Retinal pigment epithelial cell (primary cell): ENCODE measurements around the gene ITPK1.

Experiments used
- DNase-seq: peaks from one replicate; pipeline ENCODE4 v3.0.0-alpha.2; 2010; ENCODE audit warnings: low read depth
- H3K4me3 ChIP-seq: 2 replicates; pipeline ENCODE4 v1.5.1; 2011; ENCODE audit warnings: mild to moderate bottlenecking, low read length, control low read depth, moderate library complexity
- TF ChIP-seq, protein P1 (sequence below): conservative IDR thresholded peaks from 2 replicates; pipeline ENCODE4 v1.5.1; 2011; ENCODE audit warnings: low read depth, low read length, control low read depth, inconsistent platforms

ITPK1 gene

DNA sequence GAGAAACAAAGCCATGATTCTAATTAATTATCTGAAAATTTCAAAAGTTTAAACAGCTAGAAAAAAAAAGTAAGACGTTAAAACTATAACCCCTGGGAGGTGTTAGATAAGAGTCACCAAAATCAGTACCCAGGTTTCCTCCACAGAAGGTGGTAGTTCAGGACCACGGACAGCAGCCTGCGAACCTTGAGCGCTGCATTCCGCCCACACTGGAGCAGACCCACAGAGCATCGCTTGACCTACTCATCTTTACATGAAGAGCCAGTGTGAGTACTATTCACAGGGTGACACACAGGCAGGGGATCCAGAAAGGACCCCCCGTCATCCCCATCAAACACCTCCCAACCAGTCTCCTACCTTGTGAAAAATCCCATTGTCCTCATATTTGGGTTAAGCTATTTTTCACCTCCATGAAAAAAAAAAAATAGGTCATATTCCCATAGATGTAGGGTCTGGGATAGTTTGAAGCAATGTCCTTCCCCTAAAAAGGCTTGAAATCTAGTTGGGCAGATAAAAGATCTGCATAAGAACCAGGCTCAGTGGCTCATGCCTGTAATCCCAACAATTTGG, 201.6 kb downstream of the ITPK1 start:
- DNase-seq: no peak

DNA sequence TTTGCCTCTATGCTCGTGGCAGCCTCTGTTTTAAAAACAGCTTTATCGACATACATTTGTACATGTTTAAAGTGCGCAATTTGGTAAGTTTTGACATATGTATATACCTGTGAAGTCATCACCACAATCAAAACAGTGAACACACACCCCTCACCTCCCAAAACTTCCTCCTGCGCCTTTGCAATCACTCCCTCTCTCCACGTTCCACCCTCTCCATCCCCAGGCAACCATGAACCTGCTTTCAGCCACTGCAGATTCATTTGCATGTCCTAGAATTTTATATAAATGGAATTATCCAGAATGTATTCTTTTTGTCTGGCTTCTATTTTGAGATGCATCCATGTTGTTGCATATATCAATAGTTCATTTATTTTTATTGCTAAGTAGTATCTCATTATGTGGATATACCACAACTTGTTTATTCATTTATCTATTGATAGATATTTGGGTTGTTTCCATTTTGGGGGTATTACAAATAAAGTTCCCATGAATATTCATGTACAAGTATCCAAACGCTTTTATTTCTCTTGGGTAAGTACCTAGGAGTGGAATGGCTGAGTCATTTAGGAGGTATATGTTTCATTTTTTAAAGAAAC, 208.3 kb downstream of the ITPK1 start:
- TF ChIP-seq, protein P1, sequence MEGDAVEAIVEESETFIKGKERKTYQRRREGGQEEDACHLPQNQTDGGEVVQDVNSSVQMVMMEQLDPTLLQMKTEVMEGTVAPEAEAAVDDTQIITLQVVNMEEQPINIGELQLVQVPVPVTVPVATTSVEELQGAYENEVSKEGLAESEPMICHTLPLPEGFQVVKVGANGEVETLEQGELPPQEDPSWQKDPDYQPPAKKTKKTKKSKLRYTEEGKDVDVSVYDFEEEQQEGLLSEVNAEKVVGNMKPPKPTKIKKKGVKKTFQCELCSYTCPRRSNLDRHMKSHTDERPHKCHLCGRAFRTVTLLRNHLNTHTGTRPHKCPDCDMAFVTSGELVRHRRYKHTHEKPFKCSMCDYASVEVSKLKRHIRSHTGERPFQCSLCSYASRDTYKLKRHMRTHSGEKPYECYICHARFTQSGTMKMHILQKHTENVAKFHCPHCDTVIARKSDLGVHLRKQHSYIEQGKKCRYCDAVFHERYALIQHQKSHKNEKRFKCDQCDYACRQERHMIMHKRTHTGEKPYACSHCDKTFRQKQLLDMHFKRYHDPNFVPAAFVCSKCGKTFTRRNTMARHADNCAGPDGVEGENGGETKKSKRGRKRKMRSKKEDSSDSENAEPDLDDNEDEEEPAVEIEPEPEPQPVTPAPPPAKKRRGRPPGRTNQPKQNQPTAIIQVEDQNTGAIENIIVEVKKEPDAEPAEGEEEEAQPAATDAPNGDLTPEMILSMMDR: no peak
- H3K4me3 ChIP-seq: no peak overlapping the region
- DNase-seq: no peak

More for the DNA sequence above, 201.6 kb downstream of the ITPK1 start:
- no peak overlapping the region for H3K4me3 ChIP-seq
- TF ChIP-seq, protein P1: no peak

DNA sequence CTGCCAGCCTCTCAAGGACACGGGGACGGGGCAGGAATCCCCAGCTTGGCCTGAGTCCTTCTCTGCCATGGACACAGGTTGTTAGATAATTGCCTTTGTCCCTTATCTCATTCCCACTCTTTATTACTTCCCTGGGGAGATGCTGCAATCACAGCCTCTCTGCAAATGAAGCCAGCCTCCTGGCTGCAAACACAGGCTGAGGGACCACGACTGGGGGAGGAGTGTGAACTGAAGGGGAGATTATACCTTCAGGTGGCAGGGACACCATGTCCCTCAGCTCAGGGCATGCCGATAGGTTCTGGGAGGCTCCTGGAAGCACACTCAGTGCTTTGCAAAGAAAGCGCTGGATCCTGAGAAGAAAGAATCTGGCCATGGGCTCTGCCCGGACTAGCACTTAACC, 208.9 kb downstream of the ITPK1 start:
- TF ChIP-seq, protein P1: no peak
- no peak for DNase-seq
- H3K4me3 ChIP-seq: no peak overlapping the region

DNA sequence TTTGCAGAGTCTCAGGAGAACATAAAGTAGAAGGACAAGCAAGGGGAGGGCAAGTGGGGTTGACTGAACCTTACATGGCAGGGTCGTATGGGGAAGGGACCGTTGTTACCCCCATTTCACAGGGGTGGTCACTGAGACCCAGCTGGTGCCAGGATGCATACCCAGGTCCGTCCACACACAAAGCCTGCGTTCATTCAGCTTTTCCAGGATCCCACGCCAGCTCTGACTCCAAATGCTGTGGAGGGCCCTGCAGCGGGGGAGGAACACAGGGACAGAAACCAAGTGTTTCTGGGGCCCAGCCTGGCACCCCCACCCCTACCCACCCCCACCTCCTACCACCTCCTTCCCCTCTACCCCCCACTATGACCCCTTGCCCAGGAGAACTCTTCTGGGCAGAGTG, 209.3 kb downstream of the ITPK1 start:
- no peak for DNase-seq
- H3K4me3 ChIP-seq: no peak overlapping the region
- TF ChIP-seq, protein P1: no peak

DNA sequence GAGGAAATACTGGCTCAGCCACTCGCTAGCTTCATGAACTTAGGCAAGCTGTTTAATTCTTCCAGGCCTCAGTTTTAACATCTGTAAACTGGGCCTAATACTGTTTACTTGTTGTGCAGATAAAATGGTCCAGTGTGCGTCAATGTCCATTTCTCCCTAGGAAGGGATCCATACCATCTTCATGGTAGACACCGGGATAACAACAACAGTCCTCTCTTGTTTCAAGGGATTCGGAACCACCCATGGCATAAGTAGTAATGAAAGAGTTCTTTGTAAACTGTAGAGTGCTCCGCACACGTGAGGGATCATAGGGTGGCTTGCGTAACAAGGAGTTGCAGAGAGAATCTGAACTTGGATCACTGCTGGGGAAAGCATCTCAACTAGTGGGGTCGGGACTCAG, 210.1 kb downstream of the ITPK1 start:
- H3K4me3 ChIP-seq: no peak overlapping the region
- TF ChIP-seq, protein P1: no peak
- DNase-seq: no peak

DNA sequence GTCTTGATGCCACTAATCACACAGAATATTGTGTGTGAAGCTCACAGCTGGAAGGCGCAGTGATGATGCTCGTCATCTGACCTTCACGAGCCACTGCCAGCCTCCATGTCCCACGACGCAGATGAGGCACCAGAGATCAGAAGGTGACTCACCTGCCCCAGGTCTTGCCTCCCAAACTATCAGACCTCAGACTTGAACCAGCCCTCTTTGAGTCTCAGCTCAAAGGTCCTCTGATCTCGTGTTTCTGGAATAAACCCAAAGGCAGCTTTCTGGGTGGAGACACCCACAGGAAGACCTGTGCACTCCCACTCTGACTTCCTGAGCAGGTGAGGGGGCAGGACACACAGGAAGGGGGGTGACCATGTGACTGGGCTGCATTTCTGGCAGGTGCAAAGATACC, 212.4 kb downstream of the ITPK1 start:
- TF ChIP-seq, protein P1: no peak

DNA sequence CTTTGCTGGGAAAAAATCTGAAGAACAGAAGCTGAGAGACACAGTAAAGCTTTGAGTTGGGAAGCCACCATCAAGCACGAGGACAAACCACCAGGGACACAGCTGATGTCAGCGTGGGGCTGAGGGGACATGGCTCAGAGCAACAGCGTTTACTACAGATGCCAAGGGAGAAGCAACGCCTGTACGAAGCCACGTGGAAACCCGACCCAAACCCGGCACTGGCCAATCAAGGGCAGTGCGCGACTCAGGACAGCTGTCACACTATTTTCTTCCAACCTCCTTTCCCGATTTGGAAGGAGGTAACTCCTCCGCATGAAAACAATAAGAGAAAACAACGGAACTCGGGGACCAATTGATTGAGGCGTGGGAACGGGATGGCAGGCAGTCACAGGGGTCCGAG, 213.0 kb downstream of the ITPK1 start:
- TF ChIP-seq, protein P1: no peak

More for the DNA sequence above, 212.4 kb downstream of the ITPK1 start:
- no peak overlapping the region for H3K4me3 ChIP-seq
- no peak for DNase-seq

More for the DNA sequence above, 213.0 kb downstream of the ITPK1 start:
- no peak overlapping the region for H3K4me3 ChIP-seq
- DNase-seq: no peak
